ENCODE data around the gene CFAP97D2.
"Not testable (repeated sequence)": the region's sequence is repeated elsewhere in the genome, so short reads cannot be mapped to it uniquely, and the experiment has no call there.

The CFAP97D2 gene

DNA sequence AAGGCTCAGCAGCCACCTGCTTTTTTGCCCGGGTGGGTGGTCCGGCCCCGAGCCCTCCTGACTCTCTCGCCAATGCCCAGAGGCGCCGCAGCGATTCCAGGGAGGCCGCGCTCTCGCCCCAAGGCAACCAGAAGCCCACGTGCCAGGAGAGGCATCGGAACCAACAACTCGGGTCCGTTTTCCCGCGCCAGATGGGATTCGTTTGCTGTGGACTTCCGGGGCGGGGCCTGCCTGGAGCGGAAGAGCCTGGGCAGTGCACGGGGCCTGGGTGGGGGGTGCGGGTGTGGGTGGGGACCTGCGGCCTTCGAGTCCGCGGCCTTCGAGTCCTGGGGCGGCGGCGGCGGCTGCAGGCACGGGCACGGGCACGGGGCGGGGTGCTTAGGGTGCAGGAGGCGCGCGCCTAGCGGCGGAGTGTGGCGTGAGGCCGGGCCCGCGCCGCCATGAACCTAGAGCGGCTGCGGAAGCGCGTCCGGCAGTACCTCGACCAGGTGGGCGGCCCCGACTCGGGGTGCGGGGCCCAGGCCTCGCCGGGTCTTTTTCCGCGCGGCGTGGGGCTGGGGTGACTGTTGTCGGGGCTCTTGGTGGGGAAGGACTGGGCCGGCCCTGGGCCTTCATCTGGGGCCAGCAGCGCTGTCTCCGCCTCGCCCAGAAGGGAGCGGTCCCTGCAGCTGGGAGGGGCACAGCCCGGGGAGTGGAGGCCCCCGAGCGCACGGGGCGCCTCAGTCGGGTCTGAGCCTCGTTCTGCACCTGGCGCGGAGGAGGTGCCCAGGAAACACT lies 55.8 kb downstream of the CFAP97D2 start, which contains the start of gene CDC16:
TSS of gene CDC16 (plus strand) at position 253 of the 777 bp plus-strand sequence. CDS start at position 441, 188 bp downstream.
- DNase-seq (ENCODE audit: low read depth in 2 of 2), result peak; percentile 73 to 79

DNA sequence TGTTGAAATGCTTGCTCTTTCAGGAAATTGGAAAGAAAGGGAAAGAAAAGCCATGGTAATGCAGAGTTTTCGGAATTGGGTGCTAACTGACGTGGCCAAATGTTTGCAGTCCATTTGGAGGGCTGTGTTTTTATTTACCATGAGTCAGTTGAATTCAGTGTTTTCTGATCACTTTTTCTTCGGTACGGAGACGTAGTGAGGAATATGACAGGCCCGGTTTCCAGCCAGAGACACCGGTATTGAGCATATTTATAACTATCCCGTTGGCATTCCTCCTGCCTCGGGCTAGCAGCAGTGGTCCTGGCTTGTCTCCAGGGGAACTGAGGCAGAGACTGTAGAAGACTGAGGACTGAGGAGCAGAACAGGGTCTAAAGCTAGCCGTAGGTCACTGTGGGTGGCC lies 56.6 kb downstream of the CFAP97D2 start:
- no peak for DNase-seq (ENCODE audit: low read depth in 2 of 2)

GRCh38 chr13:114236227-114236626 lies 57.2 kb downstream of the CFAP97D2 start:
- no peak for DNase-seq (ENCODE audit: low read depth in 2 of 2)

DNA sequence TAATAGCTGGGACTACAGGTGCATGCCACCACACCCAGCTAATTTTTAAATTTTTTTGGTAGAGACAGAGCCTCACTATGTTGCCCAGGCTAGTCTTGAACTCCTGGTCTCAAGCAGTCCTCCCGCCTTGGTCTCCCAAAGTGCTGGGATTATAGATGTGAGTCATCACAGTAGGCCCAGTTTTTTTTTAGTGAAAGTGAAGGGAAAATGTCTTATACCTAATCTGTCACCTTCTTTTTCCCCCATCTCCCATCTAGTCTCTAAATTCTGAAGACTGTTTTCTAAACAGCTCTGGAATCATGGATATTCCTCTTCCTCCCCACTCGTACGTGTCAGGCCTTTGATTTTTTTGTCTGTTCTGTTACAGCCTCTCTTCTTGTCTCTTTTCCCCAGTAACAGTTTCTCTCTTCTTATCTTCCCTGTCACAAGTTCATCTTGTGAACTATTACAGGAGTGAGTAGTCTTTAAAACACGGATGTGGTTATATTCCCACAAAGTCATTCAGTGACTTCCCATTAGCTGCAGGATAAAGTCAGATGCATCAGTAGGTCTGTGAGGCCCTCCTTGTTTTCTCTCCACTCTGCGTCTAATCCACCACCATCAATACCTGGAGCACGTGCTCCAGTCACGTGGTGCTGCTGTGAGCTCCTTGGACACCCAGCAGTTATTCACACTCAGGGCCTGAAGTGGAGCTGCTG lies 58.5 kb downstream of the CFAP97D2 start:
- DNase-seq (ENCODE audit: low read depth in 2 of 2), result no peak

- no peak for DNase-seq (ENCODE audit: low read depth in 2 of 2)
Observed at GRCh38 chr13:114241918-114242317, 62.9 kb downstream of the CFAP97D2 start.

- DNase-seq (ENCODE audit: low read depth in 2 of 2), result no peak
Observed at GRCh38 chr13:114243971-114244370, 64.9 kb downstream of the CFAP97D2 start.

DNA sequence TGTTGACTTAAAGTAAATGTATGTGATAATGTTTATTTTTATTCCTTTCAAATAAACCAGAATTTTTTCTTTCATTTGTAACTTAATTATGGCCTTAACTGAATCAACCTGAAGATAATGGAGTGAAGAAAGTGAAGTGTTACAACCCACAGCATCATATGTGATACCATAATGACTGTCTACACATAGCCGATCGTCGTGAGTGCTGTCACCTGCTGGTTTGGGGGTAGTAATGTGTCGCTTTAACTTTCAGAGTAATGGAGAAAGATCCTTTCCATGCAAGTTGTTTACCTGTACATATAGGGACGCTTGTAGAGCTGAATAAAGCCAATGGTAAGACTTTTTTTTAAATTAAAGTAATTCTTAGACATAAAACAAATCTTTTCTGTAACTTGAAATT lies 65.6 kb downstream of the CFAP97D2 start:
- DNase-seq (ENCODE audit: low read depth in 2 of 2), result no peak

DNA sequence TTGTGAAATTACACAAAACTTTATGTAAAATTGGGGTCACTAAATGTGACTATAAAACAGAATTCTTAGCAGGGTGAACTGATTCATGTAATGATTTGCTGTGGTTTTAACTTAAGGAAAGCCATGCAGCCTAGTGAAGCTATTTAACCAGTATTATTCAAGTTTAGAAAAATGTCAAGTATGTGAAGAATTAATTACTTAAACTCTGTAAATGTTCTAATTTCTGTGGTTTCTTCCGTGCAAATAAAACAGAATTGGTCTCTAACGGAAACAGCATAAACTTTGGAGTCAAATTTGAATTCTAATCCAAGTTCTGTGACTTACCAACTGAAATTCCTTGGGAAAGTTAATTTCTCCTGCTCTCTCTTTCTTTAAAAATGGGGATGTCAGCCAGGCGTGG lies 69.0 kb downstream of the CFAP97D2 start:
- DNase-seq (ENCODE audit: low read depth in 2 of 2), result no peak

DNA sequence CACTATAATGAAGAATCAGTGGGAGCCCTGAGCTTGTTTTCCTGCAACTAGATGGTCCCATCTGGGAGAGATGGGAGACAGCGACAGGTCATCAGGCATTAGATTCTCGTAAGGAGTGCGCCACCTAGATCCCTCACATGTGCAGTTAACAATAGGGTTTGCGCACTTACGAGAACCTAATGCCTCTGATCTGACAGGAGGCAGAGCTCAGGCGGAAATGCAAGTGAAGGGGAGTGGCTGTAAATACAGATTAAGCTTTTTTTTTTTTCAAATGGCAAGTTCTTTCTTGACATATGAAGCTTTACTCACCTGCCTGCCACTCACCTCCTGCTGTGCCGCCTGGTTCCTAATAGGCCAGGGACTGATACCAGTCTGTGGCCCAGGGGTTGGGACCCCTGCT lies 70.0 kb downstream of the CFAP97D2 start:
- DNase-seq (ENCODE audit: low read depth in 2 of 2), result no peak

GRCh38 chr13:114251639-114252440 lies 72.8 kb downstream of the CFAP97D2 start:
- DNase-seq (ENCODE audit: low read depth in 2 of 2), result not testable (repeated sequence)

- no peak for DNase-seq (ENCODE audit: low read depth in 2 of 2)
Observed at GRCh38 chr13:114256547-114256946, 77.5 kb downstream of the CFAP97D2 start.

- no peak for DNase-seq (ENCODE audit: low read depth in 2 of 2)
Observed at GRCh38 chr13:114257014-114257413, 78.0 kb downstream of the CFAP97D2 start.

DNA sequence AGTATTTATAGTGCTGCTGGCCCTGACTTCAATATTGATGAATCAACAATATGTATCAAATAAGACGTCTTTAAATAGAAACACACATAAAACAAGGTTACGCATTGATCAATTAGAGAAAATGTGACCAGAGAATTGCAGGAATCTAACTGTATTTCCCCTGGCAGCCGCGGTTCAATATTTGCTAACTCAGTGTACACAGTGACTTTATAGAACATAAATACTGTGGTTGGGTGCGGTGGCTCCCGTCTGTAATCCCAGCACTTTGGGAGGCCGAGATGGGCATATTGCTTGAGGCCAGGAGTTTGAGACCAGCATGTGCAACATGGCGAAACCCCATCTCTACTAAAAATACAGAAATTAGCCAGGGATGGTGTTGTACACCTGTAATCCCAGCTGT lies 79.5 kb downstream of the CFAP97D2 start:
- DNase-seq (ENCODE audit: low read depth in 2 of 2), result no peak

DNA sequence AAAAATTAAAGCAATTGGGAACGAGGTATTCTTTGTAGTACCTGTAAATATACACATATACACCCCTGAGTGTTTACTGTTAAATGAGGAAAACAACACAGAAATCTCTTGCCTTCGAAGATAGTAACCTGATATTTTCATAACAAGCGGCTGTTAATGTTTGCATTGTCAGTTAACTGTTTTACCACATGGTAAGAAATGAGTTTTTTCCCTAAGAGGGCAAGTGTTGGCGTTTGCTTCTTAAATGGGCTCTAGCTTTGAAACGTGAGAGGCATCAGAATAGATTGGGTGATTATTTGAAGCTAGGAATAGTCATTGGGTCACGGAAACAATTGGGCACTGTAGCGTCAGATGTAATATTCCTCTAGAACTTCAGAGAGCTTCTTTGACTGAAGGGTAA lies 80.3 kb downstream of the CFAP97D2 start:
- no peak for DNase-seq (ENCODE audit: low read depth in 2 of 2)

DNA sequence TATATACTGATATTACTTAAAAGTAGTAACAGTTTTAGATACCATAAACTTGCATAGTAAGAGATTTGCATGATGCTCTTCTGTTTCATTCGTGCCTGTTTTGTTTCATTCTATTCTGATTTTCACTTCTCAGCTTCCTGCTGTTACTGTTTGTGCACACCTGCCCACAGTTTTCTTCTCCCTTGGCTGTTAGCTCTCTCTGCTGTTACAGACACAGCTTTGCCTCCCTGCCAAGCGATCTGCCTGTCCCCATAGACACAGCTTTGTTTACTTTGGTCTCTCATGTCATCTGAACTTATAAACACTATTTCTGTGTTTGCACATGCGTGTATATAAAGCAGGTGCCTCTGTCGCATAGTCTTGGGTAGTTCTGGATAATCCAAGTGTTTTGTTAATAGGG lies 80.9 kb downstream of the CFAP97D2 start:
- no peak for DNase-seq (ENCODE audit: low read depth in 2 of 2)

DNA sequence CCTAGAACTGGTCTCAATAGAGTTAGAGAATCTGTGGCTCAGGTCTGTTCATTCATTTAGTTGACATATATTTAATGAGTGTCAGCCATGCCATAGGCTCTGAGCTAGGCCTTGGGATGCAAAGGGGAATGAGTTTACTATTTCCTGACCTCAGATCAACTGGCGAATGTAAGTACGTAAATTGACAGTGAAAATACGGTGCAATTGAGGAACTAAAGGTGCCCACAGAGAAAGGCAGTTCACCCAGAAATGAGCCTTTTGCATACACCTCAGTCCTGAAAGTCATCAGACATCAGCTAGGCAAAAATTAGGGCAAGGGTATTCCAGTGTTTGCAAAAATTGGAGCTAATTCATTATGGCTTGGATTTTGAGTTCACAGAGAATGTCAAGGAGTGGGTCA lies 81.8 kb downstream of the CFAP97D2 start:
- DNase-seq (ENCODE audit: low read depth in 2 of 2), result no peak

DNA sequence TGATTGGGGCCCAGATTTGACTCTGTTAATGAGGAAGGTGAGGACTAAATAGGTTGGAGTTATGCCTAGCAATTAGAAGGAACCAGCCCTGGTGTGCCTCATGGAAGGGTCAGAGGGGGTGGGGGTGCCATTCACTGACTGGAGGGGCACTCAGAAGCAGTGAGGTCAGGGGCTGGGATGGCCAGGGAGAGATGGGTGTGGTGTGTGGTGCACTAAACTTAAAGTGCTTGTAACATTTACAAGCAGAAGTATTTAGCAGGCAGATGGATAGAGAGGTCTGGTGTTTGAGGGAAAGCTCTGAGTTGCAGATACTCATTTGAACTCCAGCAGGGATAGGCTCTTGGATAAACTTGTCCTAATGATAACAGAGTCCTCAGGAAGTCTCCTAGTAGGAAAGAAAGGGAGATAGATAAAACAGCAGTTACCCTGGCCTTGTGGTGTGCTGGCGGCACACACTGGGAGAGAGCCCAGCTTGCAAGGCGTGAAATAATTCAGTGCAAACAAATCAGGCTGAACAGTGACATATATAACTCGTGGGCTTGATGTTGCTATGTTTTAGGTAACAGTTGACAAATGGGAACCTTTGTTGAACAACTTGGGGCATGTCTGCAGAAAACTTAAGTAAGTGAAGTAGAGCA lies 82.4 kb downstream of the CFAP97D2 start:
- no peak for DNase-seq (ENCODE audit: low read depth in 2 of 2)

- DNase-seq (ENCODE audit: low read depth in 2 of 2), result no peak
Observed at GRCh38 chr13:114263578-114263977, 84.5 kb downstream of the CFAP97D2 start.

- DNase-seq (ENCODE audit: low read depth in 2 of 2), result not testable (repeated sequence)
Observed at GRCh38 chr13:114264313-114264712, 85.3 kb downstream of the CFAP97D2 start.

DNA sequence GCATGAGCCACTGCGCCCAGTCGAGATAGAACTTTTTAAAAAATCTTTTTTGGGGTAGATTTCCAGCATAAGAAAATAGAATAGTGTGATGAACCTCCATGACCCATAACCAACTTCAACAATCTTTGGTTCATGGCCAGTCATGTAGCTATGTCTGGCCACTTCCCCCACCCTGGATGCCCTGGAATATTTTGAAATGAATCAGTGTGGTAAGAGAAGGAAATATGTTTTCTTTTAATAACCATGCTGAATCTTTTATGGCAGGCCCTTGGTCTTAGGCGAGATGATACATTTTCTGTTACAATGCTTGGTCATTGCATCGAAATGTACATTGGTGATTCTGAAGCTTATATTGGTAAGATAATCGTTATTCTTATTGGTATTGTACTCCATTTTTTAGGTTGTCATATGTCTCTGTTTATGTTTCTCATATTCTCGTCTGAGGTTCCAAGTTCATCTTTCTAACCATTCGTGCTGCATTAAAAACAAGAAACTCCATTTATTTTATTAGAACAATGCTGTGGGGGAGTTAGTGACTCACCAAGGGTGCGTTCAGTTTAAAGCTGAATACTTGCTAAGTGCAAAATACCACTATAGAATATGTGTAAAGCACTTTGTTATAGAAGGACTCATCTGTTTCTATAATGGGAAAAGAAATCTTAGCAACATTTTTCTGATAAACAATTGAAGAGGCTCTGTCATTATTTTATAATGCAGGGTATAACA lies 86.0 kb downstream of the CFAP97D2 start:
- DNase-seq (ENCODE audit: low read depth in 2 of 2), result no peak

DNA sequence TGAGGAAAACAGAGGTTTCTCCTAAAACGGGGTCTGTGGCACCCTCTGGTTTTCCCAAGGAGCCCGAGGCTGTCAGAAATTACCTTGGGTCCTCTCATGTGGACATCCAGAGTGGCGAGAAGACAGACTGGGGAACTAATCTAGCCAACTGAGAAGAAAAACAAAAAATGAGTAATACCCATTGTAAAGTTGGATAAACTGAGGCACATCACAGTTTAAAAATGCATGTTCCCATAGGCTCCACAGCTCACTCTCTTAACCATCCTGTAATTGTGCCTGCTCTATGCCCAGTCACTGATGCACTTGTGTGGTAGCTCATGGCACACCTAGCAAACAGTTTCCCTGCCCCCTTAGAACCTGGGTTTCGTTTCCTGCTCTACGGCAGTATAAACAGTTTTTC lies 87.2 kb downstream of the CFAP97D2 start:
- DNase-seq (ENCODE audit: low read depth in 2 of 2), result no peak

All from activated CD8-positive, alpha-beta memory T cell treated with anti-CD3 and anti-CD28 coated beads for 4 hours (primary cell).